Fibroblast of lung (primary cell): ENCODE results near the gene ANGPT4.

ENCODE experiments used
- EZH2 ChIP-seq: IDR thresholded peaks from 2 replicates; pipeline ENCODE4 v1.5.1; 2012; ENCODE audit warnings: low read length, control low read depth, mild to moderate bottlenecking; ENCODE audit errors: missing control alignments
- TF ChIP-seq, protein P1 (sequence below), 2 donors: IDR thresholded peaks in 1 of 2; conservative IDR thresholded peaks in 1 of 2; 1 replicate in 1 of 2; 2 replicates in 1 of 2; pipeline ENCODE4 v1.5.1; 2011 to 2012; ENCODE audit warnings: low read length in 2 of 2, control low read depth in 1 of 2, inconsistent platforms in 1 of 2, low read depth in 1 of 2, mild to moderate bottlenecking in 1 of 2

DNA sequence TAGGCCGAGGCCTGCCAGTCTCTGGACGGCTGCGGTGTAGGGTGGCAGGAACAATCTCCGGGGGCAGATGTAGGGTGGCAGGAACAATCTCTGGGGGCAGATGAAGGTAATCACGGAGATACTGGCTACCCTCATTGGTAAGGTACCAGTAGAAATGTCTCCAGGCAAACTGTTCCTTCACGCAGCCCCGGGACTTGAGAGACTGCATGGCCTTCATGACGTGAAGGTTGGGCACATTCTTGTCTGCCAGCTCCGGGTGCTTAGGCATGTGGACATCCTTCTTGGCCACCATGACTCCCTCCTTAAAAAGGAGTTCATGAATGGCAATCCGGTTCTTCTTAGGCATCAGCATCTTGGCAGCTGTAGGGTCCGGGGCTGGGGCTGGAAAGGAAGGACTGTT, 76.5 kb downstream of the ANGPT4 start:
- TF ChIP-seq, protein P1, sequence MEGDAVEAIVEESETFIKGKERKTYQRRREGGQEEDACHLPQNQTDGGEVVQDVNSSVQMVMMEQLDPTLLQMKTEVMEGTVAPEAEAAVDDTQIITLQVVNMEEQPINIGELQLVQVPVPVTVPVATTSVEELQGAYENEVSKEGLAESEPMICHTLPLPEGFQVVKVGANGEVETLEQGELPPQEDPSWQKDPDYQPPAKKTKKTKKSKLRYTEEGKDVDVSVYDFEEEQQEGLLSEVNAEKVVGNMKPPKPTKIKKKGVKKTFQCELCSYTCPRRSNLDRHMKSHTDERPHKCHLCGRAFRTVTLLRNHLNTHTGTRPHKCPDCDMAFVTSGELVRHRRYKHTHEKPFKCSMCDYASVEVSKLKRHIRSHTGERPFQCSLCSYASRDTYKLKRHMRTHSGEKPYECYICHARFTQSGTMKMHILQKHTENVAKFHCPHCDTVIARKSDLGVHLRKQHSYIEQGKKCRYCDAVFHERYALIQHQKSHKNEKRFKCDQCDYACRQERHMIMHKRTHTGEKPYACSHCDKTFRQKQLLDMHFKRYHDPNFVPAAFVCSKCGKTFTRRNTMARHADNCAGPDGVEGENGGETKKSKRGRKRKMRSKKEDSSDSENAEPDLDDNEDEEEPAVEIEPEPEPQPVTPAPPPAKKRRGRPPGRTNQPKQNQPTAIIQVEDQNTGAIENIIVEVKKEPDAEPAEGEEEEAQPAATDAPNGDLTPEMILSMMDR (conservative IDR thresholded peaks at IDR 0.05 in 1 of 2, IDR thresholded peaks at IDR 0.05 in 1 of 2; ENCODE audit: low read depth in 1 of 2, low read length in 2 of 2), result no peak
- TF ChIP-seq EZH2, result no peak
